ENCODE data around the gene EHBP1L1.
"Not testable (repeated sequence)": the region's sequence is repeated elsewhere in the genome, so short reads cannot be mapped to it uniquely, and the experiment has no call there.

EHBP1L1 gene

DNA sequence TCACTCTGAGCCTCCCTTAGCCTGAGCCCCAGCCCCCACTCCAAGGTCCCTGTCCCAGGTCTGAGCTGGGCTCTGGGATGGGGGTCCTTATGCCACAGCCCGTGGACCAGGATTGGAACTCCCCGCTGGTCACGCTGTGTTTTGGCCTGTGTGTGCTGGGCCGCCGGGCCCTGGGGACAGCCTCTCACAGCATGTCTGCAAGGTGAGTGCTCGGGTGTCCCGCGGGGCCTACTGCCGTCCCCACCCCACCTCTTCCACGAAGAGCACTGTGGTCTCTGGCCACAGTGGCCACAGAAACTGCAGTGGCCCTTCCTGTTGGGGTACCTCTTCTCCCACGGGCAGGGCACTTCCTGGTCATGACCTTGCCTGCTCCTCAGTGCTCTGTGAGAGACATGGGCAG is 58.6 kb downstream of the EHBP1L1 start:
- TF ChIP-seq, protein P1, sequence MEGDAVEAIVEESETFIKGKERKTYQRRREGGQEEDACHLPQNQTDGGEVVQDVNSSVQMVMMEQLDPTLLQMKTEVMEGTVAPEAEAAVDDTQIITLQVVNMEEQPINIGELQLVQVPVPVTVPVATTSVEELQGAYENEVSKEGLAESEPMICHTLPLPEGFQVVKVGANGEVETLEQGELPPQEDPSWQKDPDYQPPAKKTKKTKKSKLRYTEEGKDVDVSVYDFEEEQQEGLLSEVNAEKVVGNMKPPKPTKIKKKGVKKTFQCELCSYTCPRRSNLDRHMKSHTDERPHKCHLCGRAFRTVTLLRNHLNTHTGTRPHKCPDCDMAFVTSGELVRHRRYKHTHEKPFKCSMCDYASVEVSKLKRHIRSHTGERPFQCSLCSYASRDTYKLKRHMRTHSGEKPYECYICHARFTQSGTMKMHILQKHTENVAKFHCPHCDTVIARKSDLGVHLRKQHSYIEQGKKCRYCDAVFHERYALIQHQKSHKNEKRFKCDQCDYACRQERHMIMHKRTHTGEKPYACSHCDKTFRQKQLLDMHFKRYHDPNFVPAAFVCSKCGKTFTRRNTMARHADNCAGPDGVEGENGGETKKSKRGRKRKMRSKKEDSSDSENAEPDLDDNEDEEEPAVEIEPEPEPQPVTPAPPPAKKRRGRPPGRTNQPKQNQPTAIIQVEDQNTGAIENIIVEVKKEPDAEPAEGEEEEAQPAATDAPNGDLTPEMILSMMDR (IDR thresholded peaks at IDR 0.05; ENCODE audit: extremely low read depth, insufficient read depth, missing control alignments): no peak
- in situ Hi-C loops (cut with MboI; ENCODE audit: low pct_unique_long_range_greater_than_20kb, low sequenced_read_pairs, unreplicated experiment): no loop called here
- DNase-seq (ENCODE audit: low spot score): no peak

DNA sequence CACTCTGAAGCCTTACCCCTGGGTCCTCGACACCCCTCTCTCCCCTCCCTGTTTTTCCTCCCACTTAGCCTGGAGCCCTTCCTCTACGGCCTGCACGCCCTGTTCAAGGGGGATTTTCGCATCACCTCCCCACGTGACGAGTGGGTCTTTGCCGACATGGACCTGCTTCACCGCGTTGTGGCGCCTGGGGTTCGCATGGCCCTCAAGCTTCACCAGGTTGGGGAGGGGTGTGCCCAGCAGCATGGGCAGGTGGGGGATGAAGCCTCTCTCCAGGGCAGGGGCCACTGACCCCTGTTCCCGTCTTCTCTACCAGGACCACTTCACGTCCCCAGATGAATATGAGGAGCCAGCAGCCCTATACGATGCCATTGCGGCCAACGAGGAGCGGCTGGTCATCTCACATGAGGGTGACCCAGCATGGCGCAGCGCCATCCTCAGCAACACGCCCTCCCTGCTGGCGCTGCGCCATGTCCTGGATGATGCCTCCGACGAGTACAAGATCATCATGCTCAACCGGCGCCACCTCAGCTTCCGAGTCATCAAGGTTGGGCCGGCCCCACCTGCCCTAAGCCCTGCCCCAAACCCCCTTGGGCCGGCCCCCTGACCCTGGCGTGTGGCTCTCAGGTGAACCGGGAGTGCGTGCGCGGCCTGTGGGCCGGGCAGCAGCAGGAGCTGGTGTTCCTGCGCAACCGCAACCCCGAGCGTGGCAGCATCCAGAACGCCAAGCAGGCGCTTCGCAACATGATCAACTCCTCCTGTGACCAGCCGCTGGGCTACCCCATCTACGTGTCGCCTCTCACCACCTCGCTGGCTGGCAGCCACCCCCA is 59.3 kb downstream of the EHBP1L1 start:
- TF ChIP-seq, protein P1 (IDR thresholded peaks at IDR 0.05; ENCODE audit: extremely low read depth, insufficient read depth, missing control alignments): no peak
- no peak for DNase-seq (ENCODE audit: low spot score)
- in situ Hi-C loops (cut with MboI; ENCODE audit: low pct_unique_long_range_greater_than_20kb, low sequenced_read_pairs, unreplicated experiment): no loop called here

DNA sequence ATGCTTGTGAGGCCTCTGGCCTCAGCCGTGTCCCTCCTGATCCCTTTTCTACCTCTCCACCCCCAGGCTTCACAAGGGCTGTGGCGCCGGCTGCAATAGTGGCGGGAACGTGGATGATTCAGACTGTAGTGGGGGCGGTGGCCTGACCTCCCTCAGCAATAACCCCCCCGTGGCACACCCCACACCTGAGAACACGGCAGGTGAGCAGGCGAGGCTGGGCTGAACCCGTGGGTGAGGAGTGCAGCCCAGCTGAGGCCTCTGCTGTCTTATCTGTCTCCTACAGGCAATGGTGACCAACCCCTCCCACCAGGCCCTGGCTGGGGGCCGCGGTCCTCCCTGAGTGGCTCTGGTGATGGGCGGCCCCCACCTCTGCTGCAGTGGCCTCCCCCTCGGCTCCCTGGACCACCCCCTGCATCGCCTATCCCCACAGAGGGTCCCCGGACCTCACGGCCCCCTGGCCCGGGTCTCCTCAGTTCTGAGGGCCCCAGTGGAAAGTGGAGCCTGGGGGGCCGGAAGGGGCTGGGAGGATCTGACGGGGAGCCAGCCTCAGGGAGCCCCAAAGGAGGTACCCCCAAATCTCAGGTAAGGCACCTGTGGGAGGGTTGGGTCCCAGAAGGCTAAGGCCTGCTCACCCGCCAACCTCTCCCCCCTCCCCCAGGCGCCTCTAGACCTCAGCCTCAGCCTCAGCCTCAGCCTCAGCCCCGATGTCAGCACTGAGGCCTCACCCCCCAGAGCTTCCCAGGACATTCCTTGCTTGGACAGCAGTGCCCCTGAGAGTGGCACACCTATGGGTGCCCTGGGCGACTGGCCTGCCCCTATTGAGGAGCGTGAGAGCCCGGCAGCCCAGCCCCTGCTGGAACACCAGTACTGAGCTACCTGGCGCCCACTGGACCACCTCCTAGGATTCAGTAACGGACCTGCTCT is 60.5 kb downstream of the EHBP1L1 start:
- DNase-seq (ENCODE audit: low spot score): no peak
- TF ChIP-seq, protein P1 (IDR thresholded peaks at IDR 0.05; ENCODE audit: extremely low read depth, insufficient read depth, missing control alignments): no peak
- in situ Hi-C loops (cut with MboI; ENCODE audit: low pct_unique_long_range_greater_than_20kb, low sequenced_read_pairs, unreplicated experiment): no loop called here

DNA sequence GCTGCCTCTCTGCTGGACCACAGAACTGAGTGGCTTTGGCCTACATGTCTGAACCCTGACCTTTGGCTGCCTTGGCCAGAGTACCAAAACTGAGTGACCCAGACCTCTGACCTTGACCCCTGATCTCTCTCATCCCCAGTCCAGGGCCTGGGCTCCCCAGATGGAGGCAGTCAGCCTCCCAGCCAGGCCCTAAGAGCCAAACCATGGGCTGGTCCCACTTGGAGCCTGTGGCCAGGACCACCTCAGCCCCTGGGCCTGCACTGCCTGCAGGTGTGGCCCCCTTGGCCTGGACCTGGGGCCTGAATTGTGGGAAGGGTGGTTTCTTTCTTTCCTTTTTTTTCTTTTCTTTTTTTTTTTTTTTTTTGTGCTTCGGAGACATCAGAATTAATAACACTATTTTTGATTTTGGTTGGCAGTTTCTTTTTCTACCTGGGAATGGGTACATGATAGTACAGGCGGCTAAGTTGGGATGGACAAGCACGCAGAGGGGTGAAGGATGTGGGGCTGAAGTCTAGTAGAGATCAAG is 61.2 kb downstream of the EHBP1L1 start:
- no peak for DNase-seq (ENCODE audit: low spot score)
- in situ Hi-C loops (cut with MboI; ENCODE audit: low pct_unique_long_range_greater_than_20kb, low sequenced_read_pairs, unreplicated experiment): no loop called here
- TF ChIP-seq, protein P1 (IDR thresholded peaks at IDR 0.05; ENCODE audit: extremely low read depth, insufficient read depth, missing control alignments): no peak

DNA sequence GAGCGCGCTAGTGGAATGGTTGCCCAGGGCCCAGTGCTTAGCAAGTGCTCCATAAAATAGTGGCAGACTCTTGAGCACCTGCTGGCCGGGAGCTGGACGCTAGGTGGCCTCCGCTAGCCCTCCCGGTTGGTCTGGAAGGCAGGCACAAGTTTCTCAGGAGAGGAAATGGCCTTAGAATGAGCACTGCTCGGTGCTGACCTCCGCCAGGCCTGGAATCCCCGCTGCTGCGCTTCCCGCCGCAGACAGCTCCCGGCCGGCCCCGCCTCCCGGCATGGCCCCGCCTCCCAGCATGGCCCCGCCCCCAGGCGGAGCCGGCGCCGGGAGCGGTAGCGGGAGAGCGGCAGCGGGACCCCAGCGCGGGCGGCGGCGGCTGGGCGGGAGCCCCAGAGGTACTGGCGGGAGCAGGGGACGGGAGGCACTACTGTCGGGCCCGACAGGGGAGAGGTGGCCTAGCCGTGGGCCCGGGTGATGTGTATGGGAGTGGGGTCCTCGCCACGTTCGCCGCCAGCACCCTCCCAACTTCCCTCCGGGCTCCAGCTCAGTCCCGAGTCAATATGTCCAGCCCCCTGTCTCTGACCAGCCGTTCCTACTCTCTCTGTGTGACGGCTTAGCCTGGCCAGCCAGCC is 62.1 kb downstream of the EHBP1L1 start, which contains the start of gene SIPA1:
Gene SIPA1, plus strand, starts transcription at position 308 of the 626 bp plus-strand sequence. CDS start 2,821 bp downstream, outside the sequence.
- TF ChIP-seq, protein P1 (IDR thresholded peaks at IDR 0.05; ENCODE audit: extremely low read depth, insufficient read depth, missing control alignments): no peak
- in situ Hi-C loops (cut with MboI; ENCODE audit: low pct_unique_long_range_greater_than_20kb, low sequenced_read_pairs, unreplicated experiment): no loop called here
- peak; percentile 90 for DNase-seq (ENCODE audit: low spot score)

DNA sequence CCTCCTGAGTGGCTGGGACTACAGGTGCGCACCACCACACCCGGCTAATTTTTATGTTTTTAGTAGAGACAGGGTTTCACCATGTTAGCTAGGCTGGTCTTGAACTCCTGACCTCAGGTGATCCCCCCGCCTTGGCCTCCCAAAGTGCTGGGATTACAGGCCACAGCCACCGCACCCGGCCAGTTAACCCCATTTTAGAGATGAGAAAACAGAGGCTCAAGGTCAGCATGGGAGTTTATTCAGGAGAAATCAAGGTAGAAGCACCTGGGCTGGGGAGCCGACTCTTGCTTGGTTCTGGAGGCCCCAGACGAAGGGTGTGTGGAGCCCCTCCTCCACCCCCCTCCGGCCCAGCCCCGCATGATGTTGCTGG is 63.4 kb downstream of the EHBP1L1 start:
- in situ Hi-C loops (cut with MboI; ENCODE audit: low pct_unique_long_range_greater_than_20kb, low sequenced_read_pairs, unreplicated experiment); DNase-seq (ENCODE audit: low spot score): not testable (repeated sequence)

Data from GM13977 (cell line).